Bone marrow (tissue), 2 donors: ENCODE data around the gene PTPRQ.
"Not testable (repeated sequence)": the region's sequence is repeated elsewhere in the genome, so short reads cannot be mapped to it uniquely, and the experiment has no call there.

Experiments used
- DNase-seq, 2 donors: peaks; one replicate each; lab custom pipeline; 2025; lab: John Stamatoyannopoulos, UW

The PTPRQ gene

DNA sequence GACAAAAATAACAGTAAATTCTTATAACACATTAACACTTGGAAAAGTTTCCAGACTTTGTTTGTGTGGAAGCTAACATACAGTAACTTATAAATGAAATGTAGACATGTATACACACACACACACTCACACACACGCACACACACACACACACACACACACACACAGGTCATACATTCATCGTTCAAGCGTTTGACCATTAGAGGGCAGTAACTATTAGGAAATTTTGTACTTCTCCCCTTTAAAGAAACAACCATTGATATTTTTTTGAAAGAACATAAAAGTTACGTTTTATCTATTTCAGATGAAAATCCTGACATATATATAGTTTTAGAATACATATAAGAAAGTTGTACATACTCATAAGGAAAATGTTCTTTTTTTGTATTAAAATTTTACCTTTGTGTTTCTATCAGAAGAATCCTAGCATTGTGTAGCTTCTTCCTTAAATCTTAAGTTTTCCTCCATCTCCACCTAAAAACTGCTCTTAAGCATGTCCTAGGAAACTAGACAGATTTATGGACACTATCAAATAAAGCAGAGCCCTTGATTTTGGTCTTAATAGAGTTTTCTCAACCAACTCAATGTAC is 29.0 kb downstream of the PTPRQ start:
- DNase-seq: peak in 1 of 2 donors; percentile 6

DNA sequence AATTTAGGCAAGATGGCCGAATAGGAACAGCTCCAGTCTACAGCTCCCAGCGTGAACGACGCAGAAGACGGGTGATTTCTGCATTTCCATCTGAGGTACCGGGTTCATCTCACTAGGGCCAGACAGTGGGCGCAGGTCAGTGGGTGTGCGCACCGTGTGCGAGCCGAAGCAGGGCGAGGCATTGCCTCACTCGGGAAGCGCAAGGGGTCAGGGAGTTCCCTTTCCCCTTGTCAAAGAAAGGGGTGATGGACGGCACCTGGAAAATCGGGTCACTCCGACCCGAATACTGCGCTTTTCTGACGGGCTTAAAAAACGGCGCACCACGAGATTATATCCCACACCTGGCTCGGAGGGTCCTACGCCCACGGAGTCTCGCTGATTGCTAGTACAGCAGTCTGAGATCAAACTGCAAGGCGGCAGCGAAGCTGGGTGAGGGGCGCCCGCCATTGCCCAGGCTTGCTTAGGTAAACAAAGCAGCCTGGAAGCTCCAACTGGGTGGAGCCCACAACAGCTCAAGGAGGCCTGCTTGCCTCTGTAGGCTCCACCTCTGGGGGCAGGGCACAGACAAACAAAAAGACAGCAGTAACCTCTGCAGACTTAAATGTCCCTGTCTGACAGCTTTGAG is 33.6 kb downstream of the PTPRQ start:
- DNase-seq: not testable (repeated sequence)

DNA sequence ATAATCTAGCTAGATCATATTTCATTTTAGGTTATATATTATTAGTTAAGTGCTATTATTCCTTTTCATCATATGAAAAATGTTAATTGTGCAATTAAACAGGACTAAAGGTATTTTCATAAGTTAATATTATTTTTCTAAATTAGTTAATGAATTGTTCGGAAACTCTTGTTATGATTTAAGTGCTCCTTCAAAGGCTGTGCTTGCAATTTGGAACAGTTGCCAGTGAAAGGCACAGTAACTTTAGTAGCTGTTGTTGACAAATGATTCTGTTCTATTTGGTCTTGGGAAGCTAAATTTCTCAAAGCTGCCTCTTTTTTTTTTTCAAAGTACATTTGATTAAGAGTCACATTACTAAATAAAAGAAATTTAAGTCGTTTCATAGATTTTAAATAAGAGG is 40.7 kb downstream of the PTPRQ start:
- DNase-seq: no peak

DNA sequence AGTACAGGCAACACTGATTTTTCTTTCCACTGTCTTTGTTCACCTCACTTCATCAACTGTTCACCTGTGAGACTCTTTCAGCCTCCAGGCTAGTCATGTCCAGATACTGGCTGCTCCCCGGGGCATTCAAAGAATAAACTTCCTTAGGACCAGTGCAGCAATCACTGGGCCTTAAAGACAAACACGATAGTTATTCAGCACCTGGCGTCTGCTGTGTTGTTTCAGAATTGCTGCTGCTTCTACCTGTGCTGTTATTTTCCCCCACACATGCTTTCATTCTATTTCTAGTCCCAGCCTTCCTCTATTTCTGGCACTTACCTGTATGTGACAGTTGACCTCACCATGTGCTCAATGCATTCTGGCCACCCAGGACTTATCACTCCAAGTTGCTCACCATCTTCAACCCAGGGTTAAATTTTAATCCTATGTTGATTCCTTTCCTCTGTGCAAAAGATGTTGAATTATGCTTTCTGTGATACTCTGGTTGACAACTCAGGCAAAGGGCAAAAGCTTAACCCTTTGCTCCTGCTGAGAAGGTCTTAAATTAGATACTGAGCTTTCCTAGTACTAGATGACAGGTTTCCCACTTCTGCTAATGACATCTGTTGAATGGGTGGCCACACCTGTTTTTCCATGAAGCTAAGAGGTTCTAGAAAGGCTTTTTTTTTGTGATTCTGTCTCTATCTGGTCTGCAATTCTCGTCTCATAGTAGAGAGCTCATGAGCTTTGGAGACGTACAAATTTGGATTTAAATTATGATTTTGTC is 41.4 kb downstream of the PTPRQ start:
- no peak for DNase-seq

DNA sequence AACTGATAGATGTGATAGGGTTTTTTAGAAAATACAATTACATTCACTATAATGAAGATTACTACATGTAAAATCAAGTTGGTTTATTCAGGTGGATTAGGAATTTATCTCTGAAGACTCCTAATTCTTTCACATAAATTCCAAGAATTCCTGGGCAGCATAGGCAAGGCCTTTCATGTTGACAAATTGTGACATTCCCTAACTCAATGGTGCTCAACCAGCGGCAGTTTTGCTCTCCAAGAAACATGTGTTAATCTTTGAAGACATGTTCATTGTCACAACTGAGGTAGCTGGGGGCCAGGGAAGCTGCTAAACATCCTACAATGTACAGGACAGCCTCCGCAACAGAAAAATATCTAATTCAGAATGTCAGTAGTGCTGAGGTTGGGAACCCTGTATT is 46.3 kb downstream of the PTPRQ start:
- DNase-seq: no peak

DNA sequence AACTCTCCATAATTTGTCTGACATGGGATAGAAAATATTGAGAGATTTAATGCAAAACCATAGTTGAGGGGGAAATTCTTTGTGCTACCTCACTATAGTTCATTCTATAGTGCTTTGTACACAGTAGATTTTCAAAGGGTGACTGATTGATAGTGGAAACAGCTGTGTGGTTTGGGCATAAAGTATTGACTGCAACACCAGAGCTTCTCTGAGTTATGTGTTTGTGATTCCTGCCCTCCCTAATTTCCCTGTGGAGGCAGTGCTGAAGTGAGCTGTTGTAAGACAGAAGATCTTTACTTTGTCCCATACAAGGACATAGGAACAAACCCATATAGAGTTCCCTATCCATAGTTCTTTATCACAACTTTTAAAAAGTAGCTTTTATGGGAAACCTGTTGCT is 47.1 kb downstream of the PTPRQ start:
- no peak for DNase-seq

DNA sequence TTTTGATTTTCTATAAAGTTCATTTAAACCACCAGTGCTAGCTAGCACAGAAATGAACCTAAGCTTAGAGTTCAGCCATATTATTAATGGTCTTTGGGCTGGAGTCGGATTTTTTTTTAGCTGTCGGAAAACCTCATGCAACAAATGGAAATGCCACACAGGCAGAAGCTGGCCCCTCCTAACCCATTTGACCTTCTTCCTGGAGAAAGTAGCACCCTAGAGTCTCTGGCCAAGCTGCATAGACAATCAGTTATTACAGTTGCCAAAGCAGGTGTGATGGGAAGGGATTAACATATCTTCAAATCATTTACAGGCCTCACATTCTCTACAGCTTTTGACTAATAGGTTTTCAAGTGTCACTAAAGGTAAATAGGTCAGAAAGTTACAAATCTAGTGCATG is 49.4 kb downstream of the PTPRQ start:
- DNase-seq: no peak

DNA sequence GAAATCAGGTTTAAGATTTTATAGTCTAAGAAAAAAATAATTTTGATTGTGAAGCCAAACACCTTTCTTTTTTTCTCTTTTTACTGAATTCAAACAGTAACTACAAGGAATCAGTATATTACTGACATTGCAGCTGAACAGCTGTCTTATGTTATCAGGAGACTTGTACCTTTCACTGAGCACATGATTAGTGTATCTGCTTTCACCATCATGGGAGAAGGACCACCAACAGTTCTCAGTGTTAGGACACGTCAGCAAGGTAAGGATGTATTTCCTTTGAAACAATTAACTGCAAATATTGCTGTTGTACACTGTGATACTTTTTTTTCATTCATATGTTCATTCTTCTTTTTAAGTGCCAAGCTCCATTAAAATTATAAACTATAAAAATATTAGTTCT is 50.8 kb downstream of the PTPRQ start:
- DNase-seq: no peak

DNA sequence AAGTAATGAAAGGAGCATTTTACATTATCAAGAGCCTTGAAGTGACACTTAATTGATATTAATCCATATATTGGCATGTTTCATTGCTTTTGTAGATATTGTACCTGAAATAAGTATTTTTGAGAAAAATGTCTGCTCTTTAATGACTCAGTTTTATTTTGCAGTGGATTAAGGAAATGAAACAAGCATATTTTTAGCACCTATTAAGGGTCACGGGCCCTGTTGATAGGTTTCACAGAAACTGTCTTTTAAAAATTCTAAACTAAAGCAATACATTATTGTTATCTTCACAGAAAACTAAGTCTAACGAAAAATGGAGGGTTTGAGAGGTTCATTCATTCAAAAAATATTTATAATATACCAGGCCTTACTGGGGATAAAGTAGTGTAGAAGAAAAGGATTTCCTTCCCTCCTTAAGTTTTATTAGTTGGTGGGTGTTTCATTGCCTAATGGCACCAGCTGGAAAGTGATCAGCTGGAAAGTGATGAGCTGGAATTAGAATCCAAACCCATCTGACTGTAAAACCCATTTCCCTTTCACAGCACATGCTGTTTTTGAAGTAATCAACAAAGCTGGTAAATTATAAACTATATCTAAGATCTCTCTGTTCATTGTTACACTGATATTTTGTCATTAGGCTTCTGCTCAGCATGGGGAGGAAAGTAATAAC is 54.2 kb downstream of the PTPRQ start:
- no peak for DNase-seq

DNA sequence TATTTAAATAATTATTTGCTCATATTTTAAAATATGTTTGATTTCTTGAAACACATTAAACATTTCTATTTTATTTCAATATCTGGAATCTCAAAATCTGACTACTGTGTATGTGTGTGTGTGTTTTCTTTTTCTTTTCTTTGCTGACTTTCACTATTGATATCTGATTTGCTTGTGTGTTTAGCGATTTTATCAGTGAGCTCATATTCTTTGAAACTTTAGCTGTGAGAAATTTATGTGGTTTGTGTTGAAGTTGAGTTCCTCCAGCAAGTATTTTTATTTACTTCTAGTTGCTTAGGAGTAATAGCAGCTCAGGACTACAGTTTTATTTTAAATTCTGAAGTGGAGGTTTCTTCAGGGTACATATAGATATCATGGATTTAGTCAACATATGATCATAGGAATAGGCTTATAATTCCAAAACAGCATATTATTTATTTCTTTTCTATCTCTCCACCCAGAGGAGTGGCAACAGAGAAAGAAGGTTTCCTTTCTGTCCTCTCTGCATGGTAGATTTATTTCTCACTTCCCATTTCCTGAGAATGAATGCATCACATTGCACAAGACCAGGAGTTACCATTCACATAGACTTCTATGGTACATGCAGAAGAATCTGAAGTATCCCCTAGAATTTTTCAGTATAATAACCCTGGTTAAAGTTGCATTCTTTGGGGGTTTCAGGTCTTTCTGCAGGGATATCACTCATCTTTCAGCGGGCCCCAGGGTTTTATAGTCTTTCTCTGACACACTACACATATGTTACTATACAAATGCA is 60.5 kb downstream of the PTPRQ start:
- DNase-seq: no peak

DNA sequence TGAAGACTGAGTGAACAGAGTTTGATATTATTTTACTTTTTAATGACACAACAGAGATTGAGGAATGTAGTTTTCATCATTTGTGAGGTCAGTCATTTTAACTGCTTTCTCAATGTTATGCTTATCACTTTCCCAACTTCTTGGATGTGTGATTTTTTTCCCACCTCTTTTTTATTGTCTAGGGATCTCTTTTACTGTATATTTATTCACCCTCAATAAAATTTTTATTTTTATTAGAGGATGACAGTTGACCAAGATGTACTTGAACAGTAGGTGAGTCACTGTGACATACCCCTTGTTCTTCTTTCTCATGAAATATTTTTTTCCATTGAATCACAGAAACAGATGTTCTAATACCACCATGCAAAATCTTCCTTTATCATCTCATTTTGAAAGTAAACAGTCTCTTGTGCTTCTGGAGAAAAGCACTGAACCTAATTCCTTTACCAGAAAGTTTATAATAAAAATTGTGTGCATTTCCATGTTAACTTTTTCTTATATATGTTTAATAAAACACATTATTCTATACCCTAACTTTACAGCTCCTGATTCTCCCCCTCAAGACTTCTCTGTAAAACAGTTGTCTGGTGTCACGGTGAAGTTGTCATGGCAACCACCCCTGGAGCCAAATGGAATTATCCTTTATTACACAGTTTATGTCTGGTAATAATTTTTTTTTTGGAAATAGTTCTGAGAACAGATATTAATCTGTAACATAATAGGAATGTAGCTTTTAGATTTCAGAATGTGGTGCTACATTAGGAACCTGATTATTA is 65.9 kb downstream of the PTPRQ start:
- DNase-seq: no peak

DNA sequence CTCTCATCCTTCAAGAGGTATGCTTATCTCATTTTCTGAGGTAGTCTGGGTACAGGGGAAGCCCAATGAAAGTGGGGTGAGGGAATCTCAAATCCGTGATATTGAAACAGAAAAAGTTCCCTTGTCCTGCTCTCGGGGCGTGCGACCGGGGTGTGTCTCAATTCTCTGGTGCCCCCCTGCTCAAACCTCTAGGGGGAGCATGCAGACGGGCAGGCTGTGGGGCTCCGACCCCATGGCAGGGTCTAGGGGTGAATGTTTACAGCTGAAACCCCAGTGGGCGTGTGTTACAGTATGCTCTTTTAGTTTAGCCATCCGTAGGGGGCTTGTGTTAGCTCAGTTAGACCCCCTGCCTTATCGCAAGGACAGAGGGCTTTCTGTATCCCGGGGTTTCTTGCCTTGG is 68.7 kb downstream of the PTPRQ start:
- no peak for DNase-seq

DNA sequence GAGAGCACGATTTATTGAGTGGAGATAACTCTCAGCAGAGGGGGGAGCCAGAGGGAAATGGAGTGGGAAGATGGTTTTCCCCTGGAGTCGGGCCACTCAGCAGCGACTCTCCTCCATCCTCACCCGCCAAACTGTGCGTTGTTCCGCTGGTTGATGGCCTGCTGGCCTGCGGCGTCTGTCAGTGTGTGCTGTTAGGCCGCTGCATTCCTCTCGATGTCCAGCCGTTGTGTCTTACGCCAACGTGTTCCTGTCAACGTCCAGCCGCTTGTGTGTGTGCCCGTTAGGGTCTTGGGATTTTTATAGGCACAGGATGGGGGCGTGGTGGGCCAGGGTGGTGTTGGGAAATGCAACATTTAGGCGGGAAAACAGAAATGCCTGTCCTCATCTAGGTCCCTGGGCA is 69.2 kb downstream of the PTPRQ start:
- no peak for DNase-seq

DNA sequence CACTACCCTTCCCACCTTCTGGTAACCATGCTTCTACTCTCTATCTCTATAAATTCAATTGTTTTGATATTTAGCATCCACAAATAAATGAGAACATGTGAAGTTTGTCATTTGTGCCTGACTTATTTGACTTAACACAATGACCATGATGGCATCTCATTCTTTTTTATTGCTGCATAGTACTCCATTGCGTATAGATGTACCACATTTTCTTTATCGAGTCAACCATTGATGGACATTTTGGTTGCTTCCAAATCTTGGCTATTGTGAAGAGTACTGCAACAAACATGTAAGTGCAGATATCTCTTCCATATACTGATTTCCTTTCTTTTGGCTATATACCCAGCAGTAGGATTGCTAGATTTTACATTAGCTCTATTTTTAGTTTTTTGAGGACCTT is 73.6 kb downstream of the PTPRQ start:
- no peak for DNase-seq

DNA sequence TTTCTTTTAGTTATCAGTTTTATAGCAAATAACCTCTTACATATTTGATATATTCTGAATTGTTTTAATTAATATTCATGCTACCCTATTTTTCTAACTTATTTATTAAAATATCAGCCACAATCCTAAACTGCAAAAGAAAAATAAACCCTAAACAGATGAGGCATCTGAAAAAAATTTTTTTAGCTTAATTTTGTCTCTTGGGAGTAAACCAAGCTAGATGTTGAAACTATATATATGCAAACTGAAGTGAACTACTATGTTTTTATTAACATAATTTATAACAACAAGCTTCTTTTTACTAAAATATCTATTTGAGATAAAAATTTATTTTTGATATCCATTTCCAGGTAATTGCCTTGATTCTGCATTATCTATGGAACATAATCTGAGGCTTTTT is 87.6 kb downstream of the PTPRQ start:
- DNase-seq: no peak

DNA sequence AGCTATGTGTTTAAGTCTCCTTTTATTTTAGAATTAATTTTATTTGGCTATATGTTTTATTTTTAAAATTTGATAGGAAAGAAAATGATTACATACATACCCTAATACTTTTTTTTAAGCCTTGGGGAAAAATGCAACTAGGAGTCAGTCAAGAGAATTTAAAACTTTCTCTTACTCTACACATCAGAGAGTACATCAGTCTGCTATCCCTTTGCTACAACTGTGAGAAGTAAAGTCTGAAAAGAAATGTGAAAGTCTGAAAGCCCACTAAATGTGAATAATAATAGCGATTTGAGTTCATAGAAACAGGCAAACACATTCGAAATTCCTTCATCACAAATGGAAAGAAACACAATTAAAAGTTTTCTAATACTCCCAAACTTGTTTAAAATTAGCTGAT is 95.0 kb downstream of the PTPRQ start:
- DNase-seq: no peak

DNA sequence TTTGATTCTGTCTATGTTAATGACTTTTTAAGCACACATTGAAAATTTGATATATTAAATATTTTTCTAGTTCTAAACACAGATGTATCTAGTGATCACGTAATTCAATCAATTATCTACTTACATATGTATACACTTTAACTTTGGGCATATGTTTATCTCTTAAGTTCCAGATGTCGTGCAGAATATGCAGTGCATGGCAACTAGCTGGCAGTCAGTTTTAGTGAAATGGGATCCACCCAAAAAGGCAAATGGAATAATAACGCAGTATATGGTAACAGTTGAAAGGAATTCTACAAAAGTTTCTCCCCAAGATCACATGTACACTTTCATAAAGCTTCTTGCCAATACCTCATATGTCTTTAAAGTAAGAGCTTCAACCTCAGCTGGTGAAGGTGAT is 105.3 kb downstream of the PTPRQ start:
- no peak for DNase-seq

DNA sequence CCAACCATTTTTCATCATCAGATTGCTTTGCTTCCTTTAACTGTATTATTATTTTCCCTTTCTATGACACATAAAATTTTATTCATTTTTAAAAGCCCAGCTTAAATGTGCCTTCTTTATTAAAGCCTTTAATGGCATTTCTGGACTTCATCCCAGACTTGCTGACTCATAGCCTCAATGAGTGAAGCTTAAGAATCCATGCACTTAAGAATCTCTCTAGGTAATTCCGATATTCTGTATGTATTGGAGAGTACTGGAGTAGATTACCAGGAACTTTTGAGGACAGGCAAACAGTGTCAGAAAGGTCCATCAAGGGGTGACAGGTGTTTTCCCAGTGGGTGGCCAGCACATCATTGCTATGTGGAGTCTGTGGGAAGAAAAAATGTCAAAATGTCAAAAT is 107.9 kb downstream of the PTPRQ start:
- no peak for DNase-seq

DNA sequence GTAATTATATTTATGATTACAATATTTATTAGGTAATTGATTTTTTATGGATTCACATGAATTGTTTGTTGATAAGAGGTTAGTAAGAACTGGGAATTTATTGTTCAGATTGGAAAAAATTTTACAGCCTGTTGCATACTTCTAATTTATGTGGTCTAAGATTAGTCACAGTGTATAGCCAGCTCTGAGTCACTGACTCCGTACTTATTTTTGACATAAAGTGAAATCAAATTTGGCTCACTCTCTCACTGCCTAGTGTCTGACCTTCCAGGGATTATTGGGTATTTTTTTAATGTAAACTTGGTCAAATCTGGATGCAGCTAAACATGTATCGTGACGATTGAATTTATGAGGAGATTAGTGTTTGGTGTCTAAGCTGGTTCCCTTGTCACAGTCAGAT is 109.3 kb downstream of the PTPRQ start:
- DNase-seq: no peak

DNA sequence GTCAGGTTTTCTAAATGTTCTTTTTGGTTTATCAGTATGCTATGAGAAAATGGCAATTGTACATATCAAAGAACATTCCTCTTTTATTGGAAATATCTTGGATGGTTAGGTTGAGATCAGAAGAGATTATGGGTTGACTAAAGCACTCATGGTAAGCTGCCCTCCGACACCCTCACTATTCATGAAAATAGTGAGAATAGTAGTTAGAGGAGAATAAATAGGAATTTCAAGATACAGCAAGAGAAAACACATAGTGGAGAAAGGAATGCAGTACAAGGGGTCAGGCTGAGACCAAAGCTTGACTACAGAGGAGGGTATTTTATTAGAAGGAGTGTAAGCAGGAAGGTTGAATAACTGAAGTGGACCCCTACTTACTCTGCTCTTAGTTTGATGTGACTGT is 112.5 kb downstream of the PTPRQ start:
- no peak for DNase-seq

DNA sequence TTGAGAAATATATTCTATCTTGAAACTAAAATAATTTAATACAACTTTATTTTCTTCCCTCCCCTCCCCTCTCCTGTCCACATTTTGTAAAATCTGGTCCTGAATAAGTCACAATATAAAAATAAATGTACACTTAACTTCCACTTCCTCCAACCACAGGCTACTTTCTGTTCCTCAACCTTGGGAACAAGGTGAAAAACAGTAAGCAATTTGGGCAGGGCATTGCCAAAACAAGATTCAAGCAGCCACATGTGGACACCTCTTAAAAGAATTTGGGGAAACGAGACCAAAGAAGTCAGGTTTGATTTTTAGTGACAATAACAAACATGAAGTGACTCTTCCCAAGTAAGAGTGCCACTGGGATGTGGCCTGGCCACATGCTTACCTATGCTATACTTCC is 115.7 kb downstream of the PTPRQ start:
- DNase-seq: no peak

DNA sequence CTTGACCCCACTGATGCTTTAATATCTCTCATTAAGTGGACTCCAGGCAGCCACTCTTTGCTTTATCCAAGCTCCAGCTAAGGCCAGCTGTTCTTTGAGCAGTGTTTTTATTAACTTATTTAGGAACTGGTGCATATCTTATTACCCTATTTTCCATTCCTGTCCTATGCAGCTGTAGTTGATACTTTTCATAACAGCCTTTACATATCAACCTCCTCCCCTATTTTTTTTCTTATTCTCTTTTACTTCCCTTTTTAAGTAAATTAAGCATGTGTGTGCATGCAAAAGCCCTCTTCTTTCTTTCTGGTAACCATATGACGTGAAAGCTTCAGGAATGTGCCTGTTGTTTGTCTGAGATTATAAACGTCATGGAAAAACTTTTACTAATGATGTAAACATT is 121.2 kb downstream of the PTPRQ start:
- DNase-seq: no peak
